Endothelial cell of umbilical vein (primary cell): Measurements from ENCODE around the gene RADIL. TPM values are rescaled to one million over a fixed set of nuclear protein-coding genes. Genes with fewer than 3 reads are reported as not detected.

Experiments
- BruUV-seq: library from RNA; stranded (reverse); fragments of 400-500 nt; replicated peaks from 2 replicates; lab custom pipeline; 2021; lab: Mats Ljungman, UMichigan
- CTCF ChIA-PET: fragments of 300-600, 350-600 bp; sonication (Branson Sonifier 250); formaldehyde crosslinking; loops from one replicate; lab custom pipeline; 2021; ENCODE audit warnings: antibody characterized with exemption, inconsistent platforms; lab: Charles Lee
- POLR2A ChIA-PET: fragments of 300-600, 350-600 bp; sonication (Branson Sonifier 250); formaldehyde crosslinking; loops from one replicate; lab custom pipeline; 2021; ENCODE audit warnings: antibody characterized with exemption, inconsistent platforms; lab: Charles Lee
- DNase-seq: peaks from one replicate; pipeline ENCODE4 v3.0.0-alpha.2; 2011; ENCODE audit warnings: low read depth, low spot score
- FAIRE-seq: peaks from 2 replicates; lab custom pipeline; 2011; peaks lifted over from hg19 to GRCh38; lab: Jason Lieb, UNC
- H2AFZ ChIP-seq: 2 replicates; pipeline ENCODE4 v1.6.0; 2012; ENCODE audit warnings: low read depth, low read length, control low read depth, inconsistent platforms
- H3K27ac ChIP-seq: 2 replicates; pipeline ENCODE4 v1.5.1; 2011; ENCODE audit warnings: low read depth, mild to moderate bottlenecking, control low read depth, low read length, moderate library complexity; ENCODE audit not compliant: insufficient read depth
- H3K27me3 ChIP-seq, 2 experiments: 2 replicates each; pipeline versions ENCODE4 v1.6.0 to v1.6.1; 2011; ENCODE audit warnings: low read length in 2 of 2, mixed read lengths in 1 of 2; ENCODE audit not compliant: control insufficient read depth in 2 of 2, insufficient read depth in 2 of 2
- H3K36me3 ChIP-seq, 2 experiments: 2 replicates in 1 of 2; 3 replicates in 1 of 2; pipeline ENCODE4 v1.5.1; 2011; ENCODE audit warnings: low read length in 2 of 2, mild to moderate bottlenecking in 1 of 2, moderate library complexity in 1 of 2; ENCODE audit not compliant: control insufficient read depth in 2 of 2, insufficient read depth in 2 of 2; ENCODE audit errors: extremely low read depth in 1 of 2
- H3K4me1 ChIP-seq: 3 replicates; pipeline ENCODE4 v1.5.1; 2011; ENCODE audit warnings: mild to moderate bottlenecking, low read length; ENCODE audit not compliant: control insufficient read depth, insufficient read depth; ENCODE audit errors: extremely low read depth
- H3K4me2 ChIP-seq: 2 replicates; pipeline ENCODE4 v1.6.1; 2011; ENCODE audit warnings: low read length, control low read depth, mixed read lengths; ENCODE audit not compliant: insufficient read depth
- H3K4me3 ChIP-seq, 3 experiments: fragments of 200-600 bp in 1 of 3; sonication (generic), shearing (Covaris generic) in 1 of 3; replicated peaks in 1 of 3; 2 replicates each; pipeline ENCODE4 v1.5.1; 2011 to 2016; ENCODE audit warnings: control low read depth in 3 of 3, low read length in 3 of 3, mild to moderate bottlenecking in 2 of 3, inconsistent platforms in 1 of 3, low read depth in 1 of 3, moderate library complexity in 1 of 3; ENCODE audit not compliant: insufficient read depth in 1 of 3
- H3K79me2 ChIP-seq: 2 replicates; pipeline ENCODE4 v1.6.0; 2012; ENCODE audit warnings: low read length, inconsistent platforms; ENCODE audit not compliant: control insufficient read depth, insufficient read depth
- H3K9ac ChIP-seq: replicated peaks from 2 replicates; pipeline ENCODE3; 2011; ENCODE audit warnings: low read length, control low read depth; ENCODE audit not compliant: insufficient read depth; ENCODE audit errors: extremely low read depth
- H3K9me1 ChIP-seq: replicated peaks from 3 replicates; pipeline ENCODE4 v1.6.0; 2011; ENCODE audit warnings: mild to moderate bottlenecking, low read length; ENCODE audit not compliant: control insufficient read depth, insufficient read depth; ENCODE audit errors: extremely low read depth
- H3K9me3 ChIP-seq: replicated peaks from 2 replicates; pipeline ENCODE4 v1.5.1; 2012; ENCODE audit warnings: low read length, inconsistent platforms; ENCODE audit not compliant: control insufficient read depth, insufficient read depth
- H4K20me1 ChIP-seq: replicated peaks from 2 replicates; pipeline ENCODE3; 2011; ENCODE audit warnings: mild to moderate bottlenecking, low read length; ENCODE audit not compliant: control insufficient read depth, insufficient read depth; ENCODE audit errors: extremely low read depth
- GATA2 ChIP-seq: IDR thresholded peaks from 2 replicates; pipeline ENCODE4 v1.7.0; 2011; ENCODE audit warnings: low read depth, mild to moderate bottlenecking, moderate library complexity, mixed read lengths, low read length; ENCODE audit not compliant: insufficient read length, insufficient read depth
- dilution Hi-C: fragments of 300-500 bp; cut with MboI; formaldehyde crosslinking; loops from one replicate; pipeline ENCODE4 v1.15.0; 2019; ENCODE audit warnings: low sequenced_read_pairs; ENCODE audit not compliant: extremely low pct_ligation_motif_present
- intact Hi-C: fragments of 100-400 bp; cut with micrococcal nuclease; formaldehyde crosslinking; loops from one replicate; pipeline ENCODE4 v1.10.0; 2022
- polyA plus RNA-seq, 4 experiments: library from polyadenylated mRNA; depleted of rRNA in 3 of 4; stranded (reverse) in 3 of 4; unstranded in 1 of 4; fragments of >200 nt; gene quantifications; 2 replicates each; pipeline versions ENCODE4 v1.2.1 to v1.2.3, GENCODE V29; 2011 to 2012; ENCODE audit warnings: missing spikeins in 1 of 4
- total RNA-seq: library from RNA; stranded (reverse); gene quantifications from 2 replicates; pipeline ENCODE4 v1.2.3, GENCODE V29; 2021
- TF ChIP-seq, protein P1 (sequence below), 2 donors: IDR thresholded peaks; 1 replicate in 1 of 2; 2 replicates in 1 of 2; pipeline ENCODE4 v1.5.1; 2011; ENCODE audit warnings: low read length in 2 of 2, mild to moderate bottlenecking in 2 of 2, moderate library complexity in 2 of 2, control low read depth in 1 of 2, inconsistent platforms in 1 of 2, low read depth in 1 of 2; ENCODE audit not compliant: insufficient read depth in 1 of 2; ENCODE audit errors: extremely low read depth in 1 of 2
- TF ChIP-seq, protein P2 (sequence below): IDR thresholded peaks from 2 replicates; pipeline ENCODE4 v1.6.1; 2011; ENCODE audit not compliant: insufficient read depth, insufficient read length

RADIL gene
- total and polyA plus RNA-seq, 2 donors (not counting 3 experiments of a cell fraction or from before 2014, with no cell fraction given): 1.2 to 2.5 TPM

DNA sequence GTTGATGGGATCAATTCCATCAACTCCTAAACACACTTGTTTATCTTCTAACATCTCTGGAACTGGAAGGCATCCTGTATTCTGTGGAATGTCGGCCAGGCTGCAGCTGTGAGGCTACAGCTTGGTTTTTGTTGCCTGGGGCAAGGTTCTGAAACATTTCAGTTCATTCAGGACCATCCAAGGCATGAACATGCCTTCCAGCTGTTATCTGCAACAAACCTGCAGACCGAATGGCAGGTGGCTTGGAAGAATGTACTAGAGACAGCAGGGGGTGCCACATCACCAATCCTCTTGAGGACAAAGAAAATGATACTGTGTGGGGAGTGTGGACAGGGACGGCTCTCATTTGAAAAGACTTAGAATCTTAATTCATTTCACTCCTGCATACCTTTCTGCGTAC lies 34.1 kb downstream of the RADIL start:
- no peak overlapping the region for H2AFZ ChIP-seq
- dilution Hi-C loops (no loop called here), intact Hi-C loops (loop anchor here (1.0 kb wide), 1 partner anchor 236 kb away; no protein-coding TSS in a partner anchor)
- no peaks in the 10 kb centered on the region for H4K20me1 ChIP-seq
- peaks cover 0 to 3% of the 10 kb centered on the region in 2 experiments for H3K27me3 ChIP-seq
- H3K4me1 ChIP-seq: peaks cover 2% of the 10 kb centered on the region
- H3K9me3 ChIP-seq: no peaks in the 10 kb centered on the region
- no peak overlapping the region for H3K9ac ChIP-seq
- no peak overlapping the region for H3K4me2 ChIP-seq
- FAIRE-seq (peak; percentile 37), DNase-seq (peak; percentile 36)
- no peak overlapping the region for H3K27ac ChIP-seq
- TF ChIP-seq, protein P1, sequence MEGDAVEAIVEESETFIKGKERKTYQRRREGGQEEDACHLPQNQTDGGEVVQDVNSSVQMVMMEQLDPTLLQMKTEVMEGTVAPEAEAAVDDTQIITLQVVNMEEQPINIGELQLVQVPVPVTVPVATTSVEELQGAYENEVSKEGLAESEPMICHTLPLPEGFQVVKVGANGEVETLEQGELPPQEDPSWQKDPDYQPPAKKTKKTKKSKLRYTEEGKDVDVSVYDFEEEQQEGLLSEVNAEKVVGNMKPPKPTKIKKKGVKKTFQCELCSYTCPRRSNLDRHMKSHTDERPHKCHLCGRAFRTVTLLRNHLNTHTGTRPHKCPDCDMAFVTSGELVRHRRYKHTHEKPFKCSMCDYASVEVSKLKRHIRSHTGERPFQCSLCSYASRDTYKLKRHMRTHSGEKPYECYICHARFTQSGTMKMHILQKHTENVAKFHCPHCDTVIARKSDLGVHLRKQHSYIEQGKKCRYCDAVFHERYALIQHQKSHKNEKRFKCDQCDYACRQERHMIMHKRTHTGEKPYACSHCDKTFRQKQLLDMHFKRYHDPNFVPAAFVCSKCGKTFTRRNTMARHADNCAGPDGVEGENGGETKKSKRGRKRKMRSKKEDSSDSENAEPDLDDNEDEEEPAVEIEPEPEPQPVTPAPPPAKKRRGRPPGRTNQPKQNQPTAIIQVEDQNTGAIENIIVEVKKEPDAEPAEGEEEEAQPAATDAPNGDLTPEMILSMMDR (IDR thresholded peaks at IDR 0.05; ENCODE audit: extremely low read depth in 1 of 2, insufficient read depth in 1 of 2, low read depth in 1 of 2, low read length in 2 of 2): peak; percentile 23 to 39
- TF ChIP-seq, protein P2, sequence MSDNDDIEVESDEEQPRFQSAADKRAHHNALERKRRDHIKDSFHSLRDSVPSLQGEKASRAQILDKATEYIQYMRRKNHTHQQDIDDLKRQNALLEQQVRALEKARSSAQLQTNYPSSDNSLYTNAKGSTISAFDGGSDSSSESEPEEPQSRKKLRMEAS: no peak
- CTCF ChIA-PET: interaction anchor here (1.0 to 2.2 kb wide), 11 partner anchors 19 to 369 kb away, joined by 3 to 13 read pairs (median 4); partner anchors contain the start of gene RADIL
- H3K9me1 ChIP-seq: no peaks in the 10 kb centered on the region
- POLR2A ChIA-PET: no interaction called here
- no peak overlapping the region for H3K4me3 ChIP-seq
- H3K79me2 ChIP-seq: no peaks in the 10 kb centered on the region
- BruUV-seq: no TSS peak
- H3K36me3 ChIP-seq: no peaks in the 10 kb centered on the region

DNA sequence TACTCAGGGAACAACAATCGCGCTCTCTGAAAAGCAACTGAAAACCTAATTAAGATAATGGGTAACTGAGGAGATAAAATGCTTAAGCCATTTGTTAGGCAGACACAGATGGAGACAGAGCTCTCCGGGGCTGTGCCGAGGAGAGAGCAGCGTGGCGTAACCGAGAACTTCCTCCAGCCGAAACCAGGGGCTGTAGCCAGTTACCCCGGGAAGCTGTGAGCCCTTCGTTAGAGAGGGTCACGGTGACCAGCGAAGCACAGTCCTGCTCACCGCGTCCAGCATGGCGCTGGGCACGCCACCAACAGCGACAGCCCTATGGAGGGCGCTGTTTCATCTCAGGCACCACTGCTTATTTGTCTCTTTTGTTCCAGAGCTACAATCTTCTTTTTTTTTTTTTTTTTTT lies 37.8 kb downstream of the RADIL start:
- Histone ChIP-seq H3K9me1 (no peaks in the 10 kb centered on the region), H3K27me3 (peaks cover 0 to 3% of the 10 kb centered on the region in 2 experiments), H4K20me1 (no peaks in the 10 kb centered on the region), H3K4me2 (no peak overlapping the region), H3K4me1 (no peaks in the 10 kb centered on the region), H3K36me3 (no peaks in the 10 kb centered on the region), H3K9me3 (no peaks in the 10 kb centered on the region), H3K79me2 (no peaks in the 10 kb centered on the region), H2AFZ (no peak overlapping the region), H3K9ac (no peak overlapping the region), H3K27ac (no peak overlapping the region), H3K4me3 (no peak overlapping the region)
- FAIRE-seq (no peak), DNase-seq (no peak)
- ChIA-PET CTCF (interaction anchor here (1.2 to 2.0 kb wide), 2 partner anchors 16 to 128 kb away, joined by 5 to 10 read pairs; no protein-coding TSS in a partner anchor), POLR2A (no interaction called here)
- intact Hi-C loops: no loop called here
- dilution Hi-C loops: no loop called here
- TF ChIP-seq, protein P1 (IDR thresholded peaks at IDR 0.05; ENCODE audit: extremely low read depth in 1 of 2, insufficient read depth in 1 of 2, low read depth in 1 of 2, low read length in 2 of 2): peak in 1 of 2 donors; percentile 10
- no peak for TF ChIP-seq GATA2
- no TSS peak for BruUV-seq
